HCT116 (cell line): ENCODE data around the gene ILDR1.

ENCODE experiments used
- EZH2 ChIP-seq: fragments of 200-600 bp; sonication (generic); IDR thresholded peaks from 2 replicates; pipeline ENCODE4 v1.6.1; 2017; ENCODE audit warnings: antibody characterized with exemption, mixed run types
- POLR2A ChIP-seq: IDR thresholded peaks from 2 replicates; pipeline ENCODE4 v1.7.0; 2011; ENCODE audit warnings: borderline replicate concordance; ENCODE audit not compliant: insufficient read depth, insufficient read length; ENCODE audit errors: extremely low read depth

GRCh38 chr3:122021037-122021436, 1.0 kb downstream of the ILDR1 start:
- TF ChIP-seq EZH2 (no peak), POLR2A (no peak)
